ENCODE data around the gene GATAD2B. TPM values are rescaled to one million over a fixed set of nuclear protein-coding genes. Genes with fewer than 3 reads are reported as not detected.
"Not testable (repeated sequence)": the region's sequence is repeated elsewhere in the genome, so short reads cannot be mapped to it uniquely, and the experiment has no call there.

Gene GATAD2B
- total RNA-seq, 5 donors from 2014 or later (not counting 1 experiment from before 2014, with no cell fraction given), result 94.6 to 107 (median 103) TPM

DNA sequence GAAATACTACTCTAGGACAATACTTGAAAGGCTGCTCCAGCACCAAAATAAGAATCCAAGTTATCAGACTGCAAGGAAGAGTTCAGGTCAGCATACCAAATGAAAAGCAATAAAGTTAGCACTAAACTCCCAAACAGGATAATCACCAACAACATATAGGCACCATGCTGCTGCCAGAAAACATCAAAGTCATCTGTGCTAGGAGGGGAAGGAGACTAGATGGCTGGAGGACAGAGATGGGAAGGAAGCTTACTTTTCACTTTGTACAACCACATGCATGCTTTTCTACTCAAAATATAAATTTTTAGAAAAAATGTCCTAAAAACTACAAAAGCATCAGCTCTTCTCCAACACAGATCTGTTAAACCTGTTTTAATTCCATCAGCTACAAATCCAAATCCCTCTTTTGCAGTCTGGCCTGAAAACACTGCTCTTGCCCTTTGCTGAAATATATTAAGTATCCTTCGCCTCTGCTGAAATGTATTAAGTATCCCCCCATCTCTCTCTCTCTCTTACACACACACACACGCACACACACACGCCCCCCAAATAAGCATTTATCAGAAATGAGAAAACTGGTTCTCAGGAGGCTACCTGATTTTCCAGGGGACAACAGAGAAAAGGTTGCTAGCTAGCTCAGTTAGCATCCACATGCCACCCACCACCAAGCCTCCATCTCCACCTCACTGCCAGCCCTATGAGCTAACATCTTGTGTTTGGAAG is 1.5 kb downstream of the GATAD2B start:
- Mint-ChIP-seq H3K27me3 (peaks cover 0 to 1% of the 10 kb centered on the region in 2 donors), H3K4me3 (peak overlapping the region; percentile 90 to 96 (median 91)), H3K36me3 (peaks cover 10% of the 10 kb centered on the region), H3K27ac (peak overlapping the region; percentile 73 to 77), H3K4me1 (peaks cover 44 to 63% (median 60%) of the 10 kb centered on the region in 3 donors), H3K9me3 (no peaks in the 10 kb centered on the region)
- WGBS (ENCODE audit: insufficient coverage), result 10% methylated on average over 2 of the region's 3 CpGs
- Histone ChIP-seq H3K4me1 (ENCODE audit: control insufficient read depth in 1 of 2, extremely low read depth in 1 of 2, insufficient read depth in 2 of 2, low read length in 2 of 2) (peaks cover 35 to 42% of the 10 kb centered on the region in 2 experiments), H3K27me3 (replicated peaks in 1 of 2; ENCODE audit: control insufficient read depth in 2 of 2, extremely low read depth in 1 of 2, insufficient read depth in 2 of 2, low read length in 1 of 2) (no peaks in the 10 kb centered on the region), H3K27ac (ENCODE audit: low read length) (peak overlapping the region; percentile 46), H3K36me3 (ENCODE audit: control insufficient read depth in 2 of 2, extremely low read depth in 1 of 2, insufficient read depth in 1 of 2, low read length in 1 of 2) (peaks cover 0 to 11% of the 10 kb centered on the region in 2 donors), H3K9me3 (no peaks in the 10 kb centered on the region), H3K4me3 (ENCODE audit: control insufficient read depth in 1 of 2, extremely low read depth in 1 of 2, low read length in 1 of 2) (peak overlapping the region; percentile 69 to 75)
- ChIA-PET POLR2A (interaction anchor here (0.5 to 0.9 kb wide), 5 partner anchors 22 to 286 kb away, joined by 3 to 14 read pairs (median 3); no protein-coding TSS in a partner anchor), CTCF (interaction anchor here (0.5 to 2.9 kb wide), 9 partner anchors 22 to 412 kb away, joined by 3 to 10 read pairs (median 3); partner anchors contain the start of genes DENND4B (in 1 of the 2) and RAB13 (in 1 of the 2))
- ATAC-seq (replicated peaks in 1 of 4) (no peak), DNase-seq (no peak)

GRCh38 chr1:153919876-153920852 is 2.6 kb downstream of the GATAD2B start:
- H3K4me1 Mint-ChIP-seq, result peaks cover 52 to 70% (median 69%) of the 10 kb centered on the region in 3 donors
- Histone ChIP-seq H3K4me1 (ENCODE audit: control insufficient read depth in 1 of 2, extremely low read depth in 1 of 2, insufficient read depth in 2 of 2, low read length in 2 of 2) (peaks cover 36 to 47% of the 10 kb centered on the region in 2 experiments), H3K9me3 (no peaks in the 10 kb centered on the region), H3K36me3 (ENCODE audit: control insufficient read depth in 2 of 2, extremely low read depth in 1 of 2, insufficient read depth in 1 of 2, low read length in 1 of 2) (peaks cover 0 to 14% of the 10 kb centered on the region in 2 donors), H3K4me3 (ENCODE audit: control insufficient read depth in 1 of 2, extremely low read depth in 1 of 2, low read length in 1 of 2) (peak overlapping the region in 1 of 2 donors; percentile 35), H3K27me3 (replicated peaks in 1 of 2; ENCODE audit: control insufficient read depth in 2 of 2, extremely low read depth in 1 of 2, insufficient read depth in 2 of 2, low read length in 1 of 2) (no peaks in the 10 kb centered on the region), H3K27ac (ENCODE audit: low read length) (peak overlapping the region; percentile 46)
- peak overlapping the region; percentile 90 to 96 (median 91) for H3K4me3 Mint-ChIP-seq
- H3K9me3 Mint-ChIP-seq, result no peaks in the 10 kb centered on the region
- no CpG with 5 or more reads among the region's 4 CpGs for WGBS (ENCODE audit: insufficient coverage)
- ChIA-PET POLR2A (interaction anchor here (0.5 to 0.9 kb wide), 4 partner anchors 23 to 93 kb away, joined by 3 to 14 read pairs (median 7); no protein-coding TSS in a partner anchor), CTCF (interaction anchor here in 1 of 2 donors (0.6 to 2.9 kb wide), 6 partner anchors 10 to 189 kb away, joined by 3 to 10 read pairs (median 5); partner anchors contain the start of gene RAB13)
- ATAC-seq (replicated peaks in 1 of 4) (no peak), DNase-seq (peak in 9 of 35 experiments; percentile 8 to 59 (median 18))
- peaks cover 11% of the 10 kb centered on the region for H3K36me3 Mint-ChIP-seq
- peaks cover 0 to 1% of the 10 kb centered on the region in 2 donors for H3K27me3 Mint-ChIP-seq
- peak overlapping the region; percentile 73 to 77 for H3K27ac Mint-ChIP-seq

- Histone ChIP-seq H3K4me3 (ENCODE audit: control insufficient read depth in 1 of 2, extremely low read depth in 1 of 2, low read length in 1 of 2) (no peak overlapping the region), H3K9me3 (no peaks in the 10 kb centered on the region), H3K36me3 (ENCODE audit: control insufficient read depth in 2 of 2, extremely low read depth in 1 of 2, insufficient read depth in 1 of 2, low read length in 1 of 2) (peaks cover 5 to 27% of the 10 kb centered on the region in 2 donors), H3K4me1 (ENCODE audit: control insufficient read depth in 1 of 2, extremely low read depth in 1 of 2, insufficient read depth in 2 of 2, low read length in 2 of 2) (peaks cover 35 to 47% of the 10 kb centered on the region in 2 experiments), H3K27ac (ENCODE audit: low read length) (no peak overlapping the region), H3K27me3 (replicated peaks in 1 of 2; ENCODE audit: control insufficient read depth in 2 of 2, extremely low read depth in 1 of 2, insufficient read depth in 2 of 2, low read length in 1 of 2) (no peaks in the 10 kb centered on the region)
- peaks cover 64 to 73% (median 69%) of the 10 kb centered on the region in 3 donors for H3K4me1 Mint-ChIP-seq
- WGBS (ENCODE audit: insufficient coverage), result 100% methylated on average over 1 of the region's 4 CpGs
- ATAC-seq (replicated peaks in 1 of 4) (no peak), DNase-seq (no peak)
- H3K27ac Mint-ChIP-seq, result no peak overlapping the region
- no peak overlapping the region for H3K4me3 Mint-ChIP-seq
- H3K27me3 Mint-ChIP-seq, result no peaks in the 10 kb centered on the region
- no peaks in the 10 kb centered on the region for H3K9me3 Mint-ChIP-seq
- ChIA-PET POLR2A (no interaction called here), CTCF (interaction anchor here in 1 of 2 donors (0.5 kb wide), 1 partner anchor 510 kb away, joined by 3 read pairs; no protein-coding TSS in a partner anchor)
- peaks cover 22% of the 10 kb centered on the region for H3K36me3 Mint-ChIP-seq
Measured at GRCh38 chr1:153916297-153916696, 6.5 kb downstream of the GATAD2B start.

GRCh38 chr1:153912349-153912748 is 10.4 kb downstream of the GATAD2B start:
- Histone ChIP-seq H3K4me3 (ENCODE audit: control insufficient read depth in 1 of 2, extremely low read depth in 1 of 2, low read length in 1 of 2) (no peak overlapping the region), H3K9me3 (no peaks in the 10 kb centered on the region), H3K27me3 (replicated peaks in 1 of 2; ENCODE audit: control insufficient read depth in 2 of 2, extremely low read depth in 1 of 2, insufficient read depth in 2 of 2, low read length in 1 of 2) (no peaks in the 10 kb centered on the region), H3K36me3 (ENCODE audit: control insufficient read depth in 2 of 2, extremely low read depth in 1 of 2, insufficient read depth in 1 of 2, low read length in 1 of 2) (peaks cover 5 to 20% of the 10 kb centered on the region in 2 donors), H3K4me1 (ENCODE audit: control insufficient read depth in 1 of 2, extremely low read depth in 1 of 2, insufficient read depth in 2 of 2, low read length in 2 of 2) (peaks cover 5 to 33% of the 10 kb centered on the region in 2 experiments), H3K27ac (ENCODE audit: low read length) (no peak overlapping the region)
- ChIA-PET POLR2A (no interaction called here), CTCF (no interaction called here)
- no peak for DNase-seq
- no peaks in the 10 kb centered on the region for H3K27me3 Mint-ChIP-seq
- peaks cover 26% of the 10 kb centered on the region for H3K36me3 Mint-ChIP-seq
- ATAC-seq (replicated peaks in 1 of 4), result no peak
- peaks cover 39 to 49% (median 47%) of the 10 kb centered on the region in 3 donors for H3K4me1 Mint-ChIP-seq
- no peak overlapping the region for H3K27ac Mint-ChIP-seq
- peak overlapping the region in 2 of 3 donors; percentile 15 to 40 for H3K4me3 Mint-ChIP-seq
- H3K9me3 Mint-ChIP-seq, result no peaks in the 10 kb centered on the region
- WGBS (ENCODE audit: insufficient coverage), result no CpG with 5 or more reads among the region's 2 CpGs

DNA sequence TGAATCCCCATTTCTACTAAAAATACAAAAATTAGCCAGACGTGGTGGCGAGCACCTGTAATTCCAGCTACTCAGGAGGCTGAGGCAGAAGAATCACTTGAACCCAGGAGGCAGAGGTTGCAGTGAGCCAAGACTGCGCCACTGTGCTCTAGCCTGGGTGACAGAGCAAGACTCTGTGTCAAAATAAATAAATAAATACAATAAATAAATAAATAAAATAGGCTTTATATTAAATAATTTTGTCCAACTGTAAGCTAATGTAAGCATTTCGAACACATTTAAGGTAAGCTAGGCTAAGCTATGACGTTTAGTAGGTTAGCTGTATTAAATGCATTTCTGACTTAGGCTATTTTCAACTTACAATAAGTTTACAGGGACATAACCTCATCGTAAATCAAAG is 12.2 kb downstream of the GATAD2B start:
- H3K9me3 ChIP-seq; H3K27me3 Mint-ChIP-seq; CTCF ChIA-PET; H3K4me3 ChIP-seq (ENCODE audit: control insufficient read depth in 1 of 2, extremely low read depth in 1 of 2, low read length in 1 of 2); H3K27me3 ChIP-seq (replicated peaks in 1 of 2; ENCODE audit: control insufficient read depth in 2 of 2, extremely low read depth in 1 of 2, insufficient read depth in 2 of 2, low read length in 1 of 2); H3K4me3 Mint-ChIP-seq; H3K27ac Mint-ChIP-seq; ATAC-seq (replicated peaks in 1 of 4); DNase-seq; H3K9me3 Mint-ChIP-seq; H3K27ac ChIP-seq (ENCODE audit: low read length): not testable (repeated sequence)
- no CpG with 5 or more reads among the region's 6 CpGs for WGBS (ENCODE audit: insufficient coverage)
- Histone ChIP-seq H3K36me3 (ENCODE audit: control insufficient read depth in 2 of 2, extremely low read depth in 1 of 2, insufficient read depth in 1 of 2, low read length in 1 of 2) (peaks cover 5 to 22% of the 10 kb centered on the region in 2 donors), H3K4me1 (ENCODE audit: control insufficient read depth in 1 of 2, extremely low read depth in 1 of 2, insufficient read depth in 2 of 2, low read length in 2 of 2) (peaks cover 2 to 32% of the 10 kb centered on the region in 2 experiments)
- Mint-ChIP-seq H3K36me3 (peaks cover 33% of the 10 kb centered on the region), H3K4me1 (peaks cover 42 to 56% (median 51%) of the 10 kb centered on the region in 3 donors)
- POLR2A ChIA-PET, result interaction anchor here (0.5 to 1.1 kb wide), 3 partner anchors 9 to 506 kb away, joined by 3 to 4 read pairs (median 3); no protein-coding TSS in a partner anchor

Data from T-cell (primary cell).